ENCODE measurements around the gene COPS8.

The COPS8 gene

DNA sequence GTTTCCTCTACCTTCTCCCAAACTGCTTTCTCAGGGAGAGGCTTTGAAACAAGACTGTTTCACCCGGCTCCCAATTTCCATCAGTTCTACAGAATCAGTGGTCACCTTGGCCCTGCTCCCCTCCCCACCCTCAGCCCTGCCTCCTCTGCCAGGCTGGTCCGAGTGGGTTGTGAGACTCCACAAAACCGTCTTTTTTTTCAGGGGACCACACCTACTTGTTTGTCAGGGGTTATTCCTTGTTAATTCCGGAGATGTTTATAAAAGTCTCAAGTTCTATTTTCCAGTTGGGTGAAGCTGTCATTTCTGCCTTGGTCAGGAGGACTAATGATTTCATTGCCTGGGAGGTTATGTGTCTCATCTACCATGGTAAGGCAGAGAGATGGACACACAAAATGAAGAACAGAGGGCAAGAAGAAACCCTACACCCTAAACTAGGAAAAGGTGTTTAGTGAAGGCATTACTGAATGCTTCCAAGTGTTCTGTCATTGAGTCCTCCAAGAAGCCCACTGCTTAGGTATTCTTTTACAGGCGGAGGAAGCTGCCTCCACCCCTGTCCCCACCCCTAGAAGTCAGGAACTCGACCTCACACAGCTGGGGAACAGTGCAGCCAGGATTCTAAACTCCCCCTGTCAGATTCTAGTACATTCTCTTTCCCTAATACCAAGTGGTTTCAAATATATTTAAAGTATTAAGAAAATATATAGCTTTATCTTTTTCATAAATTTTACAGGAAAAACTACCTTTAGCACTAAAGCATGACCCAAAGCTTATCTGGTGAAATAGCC, 46.3 kb downstream of the COPS8 start:
- DNase-seq (ENCODE audit: low read depth in 2 of 2), result no peak

DNA sequence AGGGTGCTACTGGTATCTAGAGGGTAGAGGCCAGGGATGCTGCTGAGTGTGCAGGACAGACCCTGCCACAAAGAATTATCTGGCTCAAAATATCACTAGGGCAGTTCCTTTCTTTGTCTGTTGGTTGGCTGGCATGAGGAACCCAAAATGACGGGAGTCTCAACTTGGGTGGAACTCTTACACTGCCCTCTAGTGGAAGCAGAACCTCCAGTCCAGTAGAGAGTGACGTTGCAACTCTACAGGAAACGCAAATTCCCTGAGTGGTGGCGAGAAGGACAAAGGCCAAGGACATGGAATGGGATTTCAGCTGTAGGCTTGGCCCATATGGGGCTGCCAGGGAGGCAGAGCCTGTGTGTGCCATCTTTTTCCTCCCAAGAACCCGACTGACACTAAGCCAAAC, 47.1 kb downstream of the COPS8 start:
- no peak for DNase-seq (ENCODE audit: low read depth in 2 of 2)

DNA sequence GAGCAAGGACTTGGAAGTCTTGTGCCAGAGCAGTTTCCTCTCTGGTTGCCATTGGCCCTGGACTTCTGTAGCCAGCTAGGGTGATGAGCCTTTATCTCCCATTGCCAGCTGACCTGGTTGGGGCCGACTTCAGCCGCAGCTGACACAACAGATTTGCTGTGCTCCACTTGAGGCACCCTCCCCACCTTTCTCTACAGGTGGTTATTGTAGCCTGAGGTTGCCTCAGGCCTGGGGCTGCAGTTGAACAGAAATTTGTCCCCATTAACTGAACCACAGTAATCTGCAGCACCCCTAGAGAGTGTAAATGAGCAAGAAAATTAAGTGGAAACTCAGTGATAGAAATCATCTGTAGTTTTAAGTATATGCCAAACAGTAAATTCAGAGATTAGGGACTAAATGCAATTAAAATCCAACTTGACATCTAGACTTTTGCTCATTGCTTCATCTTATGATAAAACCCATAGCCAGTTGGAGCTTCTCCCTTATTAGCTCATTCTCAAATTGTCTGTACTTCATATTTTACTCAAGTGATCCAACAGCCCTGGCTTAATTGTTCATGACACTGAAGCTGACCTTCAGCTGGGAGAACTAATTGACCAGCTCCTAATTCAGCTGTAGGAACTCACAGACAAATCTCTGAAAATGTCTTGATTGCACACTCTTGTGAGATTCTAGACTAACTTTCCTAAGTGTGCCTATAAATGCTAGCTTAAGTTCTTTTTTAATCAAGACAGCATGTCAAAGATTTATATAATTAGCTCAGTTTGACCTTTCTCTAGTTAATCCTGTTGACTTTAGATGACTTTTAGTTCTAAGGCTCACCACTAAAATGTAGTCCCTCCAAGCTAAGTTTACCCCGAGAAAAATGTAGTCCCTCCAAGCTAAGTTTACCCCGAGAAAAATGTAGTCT, 48.9 kb downstream of the COPS8 start:
- DNase-seq (ENCODE audit: low read depth in 2 of 2), result no peak

DNA sequence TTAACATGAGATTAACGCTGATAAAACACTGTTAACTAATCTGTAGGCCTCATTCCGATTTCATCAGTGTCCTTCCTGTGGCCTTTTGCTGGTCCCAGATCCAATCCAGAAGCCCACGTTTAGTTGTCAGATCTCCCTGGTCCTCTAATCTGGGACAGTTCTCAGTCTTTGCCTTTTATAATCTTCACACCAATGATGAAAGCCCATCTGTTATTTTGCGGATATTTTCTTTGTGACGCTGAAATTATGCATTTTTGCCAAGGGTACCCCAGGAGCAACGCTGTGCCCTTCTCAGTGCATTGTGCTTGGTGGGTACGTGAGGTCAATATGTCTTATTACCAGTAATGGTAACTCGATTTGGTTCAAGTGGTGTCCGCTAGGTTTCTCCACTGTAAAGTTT, 51.1 kb downstream of the COPS8 start:
- DNase-seq (ENCODE audit: low read depth in 2 of 2), result no peak

DNA sequence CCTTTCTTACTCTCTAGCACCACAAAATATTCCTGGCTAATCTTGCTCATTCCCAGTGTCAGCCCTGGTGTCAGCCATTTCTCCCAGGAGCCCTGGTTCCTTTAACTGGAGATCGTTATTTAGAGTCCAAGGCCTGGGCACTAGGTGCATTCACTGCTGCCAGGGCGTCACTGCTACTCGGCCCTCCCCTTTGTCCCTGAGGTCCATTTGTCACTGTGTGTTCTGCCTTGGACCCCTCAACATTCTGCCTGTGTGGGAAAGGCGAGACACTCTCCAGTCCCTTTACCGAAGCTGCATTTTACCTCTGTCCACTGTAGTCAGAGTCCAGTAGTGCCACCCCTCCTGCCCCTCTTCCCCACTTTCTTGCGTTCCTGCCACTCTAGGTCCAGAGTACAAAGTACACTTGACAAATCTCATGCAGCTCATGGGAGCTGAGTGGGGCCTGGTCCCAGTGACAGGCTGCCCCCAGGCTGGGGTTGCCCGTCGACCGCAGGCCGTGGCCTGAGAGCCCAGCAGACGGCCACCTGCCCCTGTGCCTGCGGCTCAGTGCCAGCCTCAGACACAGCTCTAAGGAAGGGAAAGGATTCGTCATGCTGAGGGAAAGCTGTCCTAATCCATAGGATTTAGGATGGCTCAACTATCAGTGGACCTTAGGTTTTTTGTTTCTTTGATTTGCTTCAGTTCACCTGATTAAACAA, 52.1 kb downstream of the COPS8 start:
- no peak for DNase-seq (ENCODE audit: low read depth in 2 of 2)

DNA sequence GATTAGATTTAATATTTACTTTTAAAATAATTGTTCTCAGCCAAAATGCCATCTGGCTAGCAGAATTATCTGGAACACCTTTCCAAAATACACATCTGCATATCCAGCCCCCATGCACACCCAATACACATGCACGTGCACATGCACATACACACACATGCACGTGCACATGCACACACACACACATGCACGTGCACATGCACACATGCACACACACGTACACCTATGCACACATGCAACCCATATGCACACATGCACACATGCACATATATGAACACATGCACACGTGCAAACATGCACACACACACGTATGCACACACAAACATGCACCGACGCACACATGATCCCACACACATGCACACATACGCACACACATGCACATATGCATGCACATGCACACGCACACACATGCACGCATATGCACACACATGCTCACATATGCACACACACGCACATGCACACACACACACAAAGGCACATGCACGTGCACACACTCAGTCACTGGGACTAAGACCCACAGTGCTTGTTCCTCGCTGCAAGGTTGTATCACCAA, 53.5 kb downstream of the COPS8 start:
- no peak for DNase-seq (ENCODE audit: low read depth in 2 of 2)

DNA sequence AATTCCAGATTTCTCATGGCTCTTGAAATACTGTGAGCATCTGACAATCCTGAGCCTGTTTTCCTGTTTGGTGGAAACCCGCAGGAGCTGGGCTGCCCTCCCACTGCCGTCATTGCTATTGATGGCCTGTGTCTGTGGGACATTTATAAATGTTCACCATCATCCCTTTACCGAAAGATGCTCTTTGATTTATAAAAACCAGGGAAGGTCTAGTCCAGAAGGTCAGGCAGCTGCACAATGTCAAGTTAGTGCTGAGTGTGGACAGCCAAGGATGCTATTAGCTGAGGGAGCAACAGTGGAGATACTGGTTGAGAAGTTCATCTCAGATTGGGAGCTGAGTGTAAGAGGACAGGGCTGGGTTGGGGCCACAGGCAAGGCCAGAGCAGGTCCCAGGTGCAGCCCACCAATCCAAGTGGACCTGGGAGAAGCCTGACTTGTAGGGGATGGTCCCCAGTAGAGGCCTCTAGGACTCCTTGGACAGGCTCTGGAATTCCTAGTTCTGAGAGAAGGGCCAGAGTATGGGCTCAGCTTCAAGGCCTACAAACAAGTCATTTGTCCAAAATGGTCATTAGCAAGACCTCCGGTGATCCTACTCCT, 55.1 kb downstream of the COPS8 start:
- DNase-seq (ENCODE audit: low read depth in 2 of 2), result no peak

DNA sequence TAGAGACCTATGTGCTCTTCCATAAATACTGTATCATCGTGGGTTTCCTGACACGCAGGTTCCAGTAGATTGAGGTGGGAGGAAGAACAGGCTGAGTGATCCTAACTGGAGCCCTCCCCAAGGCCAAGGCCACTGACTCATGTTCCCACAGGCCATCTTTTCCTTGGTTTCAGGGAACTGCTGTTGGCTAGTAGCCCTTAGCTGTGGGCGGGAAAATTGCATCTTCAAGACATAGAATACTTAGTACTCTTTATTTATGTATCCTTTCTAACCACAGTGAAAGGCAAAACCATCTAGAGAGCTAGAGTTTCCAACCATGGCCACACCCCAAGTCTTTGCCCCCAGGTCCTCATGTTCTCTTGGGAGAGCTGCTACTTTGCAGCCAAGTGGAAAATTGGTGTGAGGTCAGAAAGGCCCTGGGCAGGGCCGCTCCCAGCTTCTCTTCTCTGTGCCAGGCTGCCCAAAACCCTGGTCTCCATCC, 55.9 kb downstream of the COPS8 start:
- DNase-seq (ENCODE audit: low read depth in 2 of 2), result no peak

DNA sequence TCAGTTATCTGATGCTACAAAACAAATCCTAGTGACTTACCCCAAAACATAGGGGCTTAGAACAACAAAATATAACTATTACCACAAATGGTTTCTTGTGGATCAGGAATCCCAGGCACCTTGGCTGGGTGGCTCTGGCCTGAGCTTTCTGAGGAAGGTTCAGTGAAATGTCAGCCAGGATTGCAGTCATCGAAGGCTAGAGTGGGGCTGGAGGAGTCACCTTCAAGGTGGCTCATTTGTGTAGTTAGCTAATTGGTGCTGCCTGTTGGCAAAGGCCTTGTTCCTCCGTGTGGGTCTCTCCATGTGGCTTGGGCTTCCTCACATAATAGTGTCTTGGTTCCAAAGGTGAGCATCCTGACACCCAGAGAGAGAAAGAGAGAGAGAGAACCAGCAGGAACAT, 57.4 kb downstream of the COPS8 start:
- no peak for DNase-seq (ENCODE audit: low read depth in 2 of 2)

DNA sequence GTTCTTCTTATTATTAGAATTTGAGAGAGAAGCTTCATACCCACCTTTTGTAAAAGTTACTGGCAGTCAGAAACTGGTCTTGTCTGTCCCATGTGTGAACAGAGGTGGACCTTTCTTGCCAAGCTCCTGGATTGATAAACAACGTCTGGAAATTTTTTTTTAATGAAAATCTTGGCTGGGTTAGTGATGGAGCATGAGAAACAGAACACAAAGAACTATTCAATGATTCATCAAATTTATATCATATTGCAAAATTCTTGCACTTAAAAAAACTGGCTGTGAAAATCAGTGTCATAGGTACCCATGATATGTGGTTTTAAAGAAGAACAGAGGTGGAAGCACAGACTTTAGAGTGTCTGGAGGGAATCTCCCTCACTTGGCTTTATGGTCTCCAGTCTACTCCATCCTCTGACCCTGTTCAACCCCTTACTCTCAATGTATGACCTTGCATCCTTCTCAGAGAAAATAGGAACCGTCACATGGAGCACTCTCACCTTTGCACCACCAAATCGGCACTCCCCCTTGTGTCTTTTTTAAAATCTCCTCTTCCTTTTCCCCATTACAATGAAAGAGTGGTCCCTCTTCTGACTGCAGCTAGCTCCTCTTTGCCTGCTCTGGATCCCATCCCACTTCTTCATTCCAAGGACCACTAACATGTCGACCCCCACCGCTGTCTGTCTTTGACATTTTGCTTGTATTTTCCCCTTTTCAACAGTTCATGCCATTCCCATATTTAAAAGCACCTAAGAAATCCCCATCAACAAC, 58.2 kb downstream of the COPS8 start:
- no peak for DNase-seq (ENCODE audit: low read depth in 2 of 2)

DNA sequence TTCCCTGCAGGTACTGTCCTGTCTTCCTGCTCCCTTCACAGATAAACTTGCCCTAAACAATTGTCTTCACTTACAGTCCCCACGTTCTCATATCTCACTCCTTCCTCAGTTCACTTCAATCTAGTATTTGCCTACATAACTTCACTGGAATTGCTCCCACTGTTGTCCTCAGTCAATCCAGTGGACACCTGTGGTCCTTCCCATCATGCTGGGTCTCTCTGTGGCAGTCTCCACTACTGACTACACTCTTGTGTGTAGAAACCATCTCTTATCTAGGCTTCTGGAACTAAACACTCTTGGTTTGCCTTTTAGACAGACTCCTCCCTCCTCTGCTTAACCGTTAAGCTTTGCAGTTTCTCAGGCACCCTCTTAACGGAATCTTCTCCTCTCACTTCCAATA, 58.8 kb downstream of the COPS8 start:
- DNase-seq (ENCODE audit: low read depth in 2 of 2), result no peak

DNA sequence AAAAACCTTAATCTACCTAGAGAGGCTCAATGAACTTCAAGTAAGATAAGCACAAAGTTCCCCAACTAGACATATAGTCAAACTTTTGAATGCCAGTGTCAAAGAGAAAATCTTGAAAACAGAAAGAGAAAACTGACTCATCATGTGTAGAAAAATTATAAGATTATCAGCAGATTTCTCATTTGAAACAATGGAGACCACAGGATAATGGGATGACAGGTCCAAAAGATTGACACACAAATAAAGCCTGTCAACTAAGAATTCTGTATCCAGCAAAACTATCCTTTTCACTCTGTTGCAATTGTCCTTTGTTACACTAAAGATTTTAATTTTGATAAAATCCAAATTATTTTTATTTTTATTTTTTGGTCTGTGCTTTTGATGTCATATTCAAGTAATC, 61.6 kb downstream of the COPS8 start:
- no peak for DNase-seq (ENCODE audit: low read depth in 2 of 2)

DNA sequence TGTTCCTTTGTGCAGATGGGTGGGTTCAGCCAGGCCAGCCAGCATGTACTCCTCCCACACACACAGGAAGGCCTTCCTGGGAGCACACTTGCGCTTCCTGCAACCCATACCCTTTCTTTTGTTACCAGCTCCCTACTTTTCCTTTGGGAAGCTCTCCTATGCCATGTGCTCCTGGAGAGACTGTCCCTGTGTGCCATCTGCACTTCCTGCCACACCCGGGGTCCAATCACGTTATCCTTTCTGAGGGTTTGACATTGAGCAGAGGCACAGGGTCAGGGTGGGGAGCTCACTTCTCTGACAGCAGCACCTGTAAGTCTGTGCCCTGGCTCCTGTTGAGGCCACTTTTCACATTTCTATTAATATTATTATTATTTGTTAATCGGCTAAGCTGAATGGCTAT, 62.9 kb downstream of the COPS8 start:
- no peak for DNase-seq (ENCODE audit: low read depth in 2 of 2)

DNA sequence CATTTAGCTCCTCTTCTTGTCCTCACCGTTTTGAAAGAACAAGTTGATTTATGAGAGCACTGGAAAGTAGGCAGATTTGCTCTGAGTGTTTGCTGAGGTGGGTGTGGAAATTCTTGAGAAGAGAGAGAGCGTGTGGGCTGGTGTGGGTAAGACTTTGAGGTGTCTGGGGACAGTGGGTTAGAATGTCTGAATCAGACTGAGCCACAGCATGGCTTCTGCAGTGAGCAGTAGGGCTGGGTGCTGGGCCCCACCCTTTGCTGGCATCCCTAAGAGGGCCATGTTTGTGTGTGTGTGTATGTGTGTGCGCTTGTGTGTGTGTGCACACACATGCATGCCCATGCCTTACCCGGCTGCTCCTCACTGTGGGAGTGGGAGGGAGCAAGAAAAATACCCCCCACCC, 63.7 kb downstream of the COPS8 start:
- DNase-seq (ENCODE audit: low read depth in 2 of 2), result no peak

Data from stimulated activated CD4-positive, alpha-beta T cell treated with anti-CD3 and anti-CD28 coated beads, Interleukin-1b, Interleukin-23, amount 100 ng/mL, for 1 hour (primary cell).